HG03135 (cell line): ENCODE data around the gene FIGN.

Experiments
- ATAC-seq: cut with Tn5 transposase; IDR thresholded peaks from one replicate; pipeline ENCODE4 v1.9.1; 2021; ENCODE audit warnings: mild to moderate bottlenecking, moderate library complexity; ENCODE audit not compliant: unreplicated experiment

FIGN gene

GRCh38 chr2:163667064-163667887, 68.5 kb downstream of the FIGN start:
- no peak for ATAC-seq

- no peak for ATAC-seq
Observed at GRCh38 chr2:163665817-163666216, 70.0 kb downstream of the FIGN start.

- no peak for ATAC-seq
Observed at GRCh38 chr2:163665051-163665450, 70.8 kb downstream of the FIGN start.

- no peak for ATAC-seq
Observed at GRCh38 chr2:163664610-163665009, 71.2 kb downstream of the FIGN start.

- ATAC-seq = no peak
Observed at GRCh38 chr2:163662141-163662780, 73.5 kb downstream of the FIGN start.

GRCh38 chr2:163659224-163659623, 76.6 kb downstream of the FIGN start:
- ATAC-seq = no peak

- no peak for ATAC-seq
Observed at GRCh38 chr2:163658556-163658955, 77.3 kb downstream of the FIGN start.

- no peak for ATAC-seq
Observed at GRCh38 chr2:163657281-163657656, 78.5 kb downstream of the FIGN start.

- no peak for ATAC-seq
Observed at GRCh38 chr2:163656622-163657280, 79.1 kb downstream of the FIGN start.

GRCh38 chr2:163655667-163656066, 80.1 kb downstream of the FIGN start:
- no peak for ATAC-seq

GRCh38 chr2:163652751-163653150, 83.1 kb downstream of the FIGN start:
- ATAC-seq = no peak

GRCh38 chr2:163649080-163649479, 86.7 kb downstream of the FIGN start:
- no peak for ATAC-seq

- ATAC-seq = no peak
Observed at GRCh38 chr2:163647300-163647699, 88.5 kb downstream of the FIGN start.

- no peak for ATAC-seq
Observed at GRCh38 chr2:163646687-163647086, 89.1 kb downstream of the FIGN start.

GRCh38 chr2:163644238-163644637, 91.6 kb downstream of the FIGN start:
- no peak for ATAC-seq

- no peak for ATAC-seq
Observed at GRCh38 chr2:163641986-163642385, 93.8 kb downstream of the FIGN start.

- no peak for ATAC-seq
Observed at GRCh38 chr2:163640542-163641193, 95.1 kb downstream of the FIGN start.

GRCh38 chr2:163637871-163638270, 97.9 kb downstream of the FIGN start:
- no peak for ATAC-seq

- ATAC-seq = no peak
Observed at GRCh38 chr2:163633291-163633690, 102.5 kb downstream of the FIGN start.

- ATAC-seq = no peak
Observed at GRCh38 chr2:163630836-163631235, 105.0 kb downstream of the FIGN start.

- no peak for ATAC-seq
Observed at GRCh38 chr2:163626639-163627109, 109.1 kb downstream of the FIGN start.
